H9 (cell line): ENCODE measurements around the gene KLHL3. TPM values are rescaled to one million over a fixed set of nuclear protein-coding genes. Genes with fewer than 3 reads are reported as not detected.

Experiments
- DNase-seq: peaks from one replicate; pipeline ENCODE4 v3.0.0-alpha.2; 2017
- H2AFZ ChIP-seq: one replicate; pipeline ENCODE4 v1.6.1; 2013; ENCODE audit warnings: mild to moderate bottlenecking, low read length, control low read depth, moderate library complexity
- H2AK5ac ChIP-seq: 2 replicates; pipeline ENCODE4 v1.6.1; 2013; ENCODE audit warnings: low read length, control low read depth, mixed read lengths; ENCODE audit not compliant: insufficient read length
- H2BK120ac ChIP-seq: one replicate; pipeline ENCODE4 v1.6.1; 2013; ENCODE audit warnings: low read depth, mild to moderate bottlenecking, low read length, control low read depth, inconsistent platforms; ENCODE audit not compliant: poor library complexity, severe bottlenecking
- H2BK12ac ChIP-seq: 2 replicates; pipeline ENCODE4 v1.6.1; 2013; ENCODE audit warnings: low read length, control low read depth, mixed read lengths, low read depth; ENCODE audit not compliant: insufficient read length
- H2BK15ac ChIP-seq: 2 replicates; pipeline ENCODE4 v1.6.1; 2013; ENCODE audit warnings: low read depth, low read length, control low read depth
- H2BK20ac ChIP-seq: one replicate; pipeline ENCODE4 v1.6.1; 2013; ENCODE audit warnings: low read depth, mild to moderate bottlenecking, low read length, control low read depth, inconsistent platforms; ENCODE audit not compliant: poor library complexity, severe bottlenecking
- H2BK5ac ChIP-seq: 2 replicates; pipeline ENCODE4 v1.6.1; 2013; ENCODE audit warnings: low read length, control low read depth, mixed read lengths; ENCODE audit not compliant: insufficient read length
- H3K14ac ChIP-seq: 2 replicates; pipeline ENCODE4 v1.6.1; 2013; ENCODE audit warnings: low read length, control low read depth; ENCODE audit not compliant: insufficient read depth
- H3K18ac ChIP-seq: 2 replicates; pipeline ENCODE4 v1.6.1; 2013; ENCODE audit warnings: low read depth, mild to moderate bottlenecking, mixed read lengths, low read length, control low read depth; ENCODE audit not compliant: insufficient read length
- H3K23ac ChIP-seq: 2 replicates; pipeline ENCODE4 v1.6.1; 2013; ENCODE audit warnings: low read length, control low read depth, mixed read lengths, low read depth; ENCODE audit not compliant: insufficient read length
- H3K23me2 ChIP-seq: 2 replicates; pipeline ENCODE4 v1.6.1; 2013; ENCODE audit warnings: low read depth, mild to moderate bottlenecking, mixed read lengths, low read length, control low read depth; ENCODE audit not compliant: insufficient read length, poor library complexity, severe bottlenecking
- H3K27ac ChIP-seq: 2 replicates; pipeline ENCODE4 v1.5.1; 2013; ENCODE audit warnings: low read length, control low read depth, mixed read lengths, low read depth; ENCODE audit not compliant: insufficient read length
- H3K27me3 ChIP-seq: 2 replicates; pipeline ENCODE4 v1.6.1; 2013; ENCODE audit warnings: low read length, control low read depth, inconsistent platforms; ENCODE audit not compliant: insufficient read depth
- H3K4ac ChIP-seq: 2 replicates; pipeline ENCODE4 v1.6.1; 2013; ENCODE audit warnings: low read depth, mild to moderate bottlenecking, control low read depth, inconsistent platforms, low read length, moderate library complexity
- H3K4me1 ChIP-seq: 2 replicates; pipeline ENCODE4 v1.6.1; 2013; ENCODE audit warnings: low read length, control low read depth, inconsistent platforms; ENCODE audit not compliant: insufficient read depth
- H3K4me2 ChIP-seq: 2 replicates; pipeline ENCODE4 v1.6.1; 2013; ENCODE audit warnings: low read length, control low read depth, mixed read lengths; ENCODE audit not compliant: insufficient read length, insufficient read depth
- H3K56ac ChIP-seq: 2 replicates; pipeline ENCODE4 v1.6.1; 2013; ENCODE audit warnings: low read depth, mild to moderate bottlenecking, mixed read lengths, low read length, control low read depth; ENCODE audit not compliant: insufficient read length
- H3K79me1 ChIP-seq: 2 replicates; pipeline ENCODE4 v1.6.1; 2013; ENCODE audit warnings: low read depth, mild to moderate bottlenecking, moderate library complexity, low read length, control low read depth, inconsistent platforms; ENCODE audit not compliant: insufficient read depth, poor library complexity, severe bottlenecking
- H3K79me2 ChIP-seq: 2 replicates; pipeline ENCODE4 v1.6.1; 2013; ENCODE audit warnings: low read length, control low read depth, inconsistent platforms; ENCODE audit not compliant: insufficient read depth
- H3K9ac ChIP-seq: 2 replicates; pipeline ENCODE4 v1.6.1; 2013; ENCODE audit warnings: low read length, control low read depth, mixed read lengths; ENCODE audit not compliant: insufficient read length; ENCODE audit errors: extremely low read depth
- H3K9me3 ChIP-seq: one replicate; pipeline ENCODE4 v1.6.1; 2013; ENCODE audit warnings: low read depth, low read length, inconsistent platforms; ENCODE audit not compliant: control insufficient read depth
- H3T11ph ChIP-seq: one replicate; pipeline ENCODE4 v1.6.1; 2013; ENCODE audit warnings: mild to moderate bottlenecking, low read length, control low read depth, inconsistent platforms
- H4K20me1 ChIP-seq: one replicate; pipeline ENCODE4 v1.6.1; 2013; ENCODE audit not compliant: control insufficient read depth, insufficient read length, insufficient read depth
- H4K5ac ChIP-seq: 2 replicates; pipeline ENCODE4 v1.6.1; 2013; ENCODE audit warnings: low read depth, mild to moderate bottlenecking, mixed read lengths, low read length, control low read depth; ENCODE audit not compliant: insufficient read length
- H4K8ac ChIP-seq: replicated peaks from 2 replicates; pipeline ENCODE4 v1.6.1; 2013; ENCODE audit warnings: low read length, control low read depth, mixed read lengths, low read depth; ENCODE audit not compliant: insufficient read length
- H4K91ac ChIP-seq: 2 replicates; pipeline ENCODE4 v1.6.1; 2013; ENCODE audit warnings: low read depth, mild to moderate bottlenecking, moderate library complexity, mixed read lengths, low read length, control low read depth; ENCODE audit not compliant: insufficient read length
- H3K27ac Mint-ChIP-seq, 3 experiments: 2 replicates in 2 of 3; 3 replicates in 1 of 3; pipeline ENCODE4 v1.8.0; 2020 to 2021; ENCODE audit warnings: mixed read lengths in 3 of 3, mild to moderate bottlenecking in 1 of 3, moderate library complexity in 1 of 3
- H3K27me3 Mint-ChIP-seq: 2 replicates; pipeline ENCODE4 v1.8.0; 2021; ENCODE audit warnings: low read depth, mild to moderate bottlenecking, moderate library complexity, mixed read lengths
- H3K36me3 Mint-ChIP-seq, 3 experiments: 2 replicates in 2 of 3; 3 replicates in 1 of 3; pipeline ENCODE4 v1.8.0; 2020 to 2021; ENCODE audit warnings: low read depth in 3 of 3, mixed read lengths in 3 of 3; ENCODE audit not compliant: insufficient read depth in 1 of 3
- H3K4me1 Mint-ChIP-seq, 2 experiments: 2 replicates each; pipeline ENCODE4 v1.8.0; 2020; ENCODE audit warnings: mixed read lengths in 2 of 2
- H3K4me3 Mint-ChIP-seq, 2 experiments: 2 replicates in 1 of 2; 3 replicates in 1 of 2; pipeline ENCODE4 v1.8.0; 2020 to 2021; ENCODE audit warnings: mild to moderate bottlenecking in 2 of 2, mixed read lengths in 2 of 2, moderate library complexity in 1 of 2
- H3K9me3 Mint-ChIP-seq, 2 experiments: 2 replicates in 1 of 2; 3 replicates in 1 of 2; pipeline ENCODE4 v1.8.0; 2020; ENCODE audit warnings: mild to moderate bottlenecking in 2 of 2, mixed read lengths in 2 of 2, moderate library complexity in 1 of 2
- CTCF ChIP-seq: fragments of 200-600 bp; sonication (generic); conservative IDR thresholded peaks from 3 replicates; pipeline ENCODE4 v1.8.0; 2021; ENCODE audit warnings: antibody characterized with exemption, mild to moderate bottlenecking
- WGBS: extraction: QIAGEN DNeasy Blood & Tissue Kit; methylation state at CpG from one replicate; pipeline ENCODE4 v1.1.7; 2013; ENCODE audit warnings: missing lambda C conversion rate, low lambda C conversion rate, mixed read lengths; ENCODE audit not compliant: insufficient read length; ENCODE audit errors: extremely low coverage; 5-methylcytosine and 5-hydroxymethylcytosine counted together
- total RNA-seq: library from RNA; stranded (reverse); gene quantifications from 2 replicates; pipeline ENCODE4 v1.2.1, GENCODE V29; 2021

Gene KLHL3
- total RNA-seq, 1 experiment from 2014 or later = 12.8 TPM

DNA sequence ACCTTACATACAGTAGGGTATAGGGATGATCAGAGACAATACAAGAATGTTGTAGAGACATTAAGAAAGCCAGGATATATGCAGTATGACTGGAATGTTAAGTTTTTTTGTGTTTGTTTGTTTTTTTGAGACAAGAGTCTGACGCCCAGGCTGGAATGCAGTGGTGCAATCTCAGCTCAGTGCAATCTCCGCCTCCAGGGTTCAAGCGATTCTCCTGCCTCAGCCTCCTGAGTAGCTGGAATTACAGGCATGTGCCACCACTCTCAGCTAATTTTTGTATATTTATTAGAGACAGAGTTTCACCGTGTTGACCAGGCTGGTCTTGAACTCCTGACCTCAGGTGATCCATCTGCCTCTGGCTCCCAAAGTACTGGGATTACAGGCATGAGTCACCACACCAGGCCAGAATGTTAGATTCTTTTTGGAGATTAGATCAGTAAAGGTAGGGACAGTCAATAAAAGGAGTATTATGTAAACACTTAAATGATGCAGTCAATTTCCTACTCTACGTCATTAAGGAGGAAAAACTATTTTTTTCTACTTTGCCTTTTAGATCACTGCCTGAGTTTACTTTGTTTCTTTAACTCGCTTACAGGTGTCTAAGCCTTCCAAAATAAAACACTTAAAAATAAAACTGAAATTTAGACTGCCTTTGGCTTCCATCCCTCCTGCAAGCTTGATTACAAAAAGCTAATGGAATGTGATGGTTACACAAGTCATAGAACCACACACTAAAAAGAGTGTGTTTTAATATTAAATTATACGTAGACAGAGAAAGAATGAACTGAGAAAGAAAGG is 25.0 kb upstream of the KLHL3 start:
- Mint-ChIP-seq H3K36me3 (peaks cover 0 to 11% (median 0%) of the 10 kb centered on the region in 3 experiments; a peak in 2 of 7 replicates), H3K27ac (no peak overlapping the region; a peak in 1 of 7 replicates), H3K27me3 (peaks cover 22% of the 10 kb centered on the region), H3K4me3 (no peak overlapping the region), H3K9me3 (peaks cover 13 to 15% of the 10 kb centered on the region in 2 experiments), H3K4me1 (no peaks in the 10 kb centered on the region)
- H4K8ac ChIP-seq = no peak overlapping the region
- H3K56ac ChIP-seq = no peak overlapping the region
- no peak overlapping the region for H3K4ac ChIP-seq
- H2BK20ac ChIP-seq = no peak overlapping the region
- H3K9me3 ChIP-seq = no peaks in the 10 kb centered on the region
- H3K18ac ChIP-seq = no peak overlapping the region
- no peak overlapping the region for H2BK5ac ChIP-seq
- H4K20me1 ChIP-seq = no peaks in the 10 kb centered on the region
- H3K23ac ChIP-seq = no peak overlapping the region
- DNase-seq = no peak
- no peak overlapping the region for H3T11ph ChIP-seq
- H3K23me2 ChIP-seq = no peaks in the 10 kb centered on the region
- no peak overlapping the region for H3K4me2 ChIP-seq
- no peak overlapping the region for H2AK5ac ChIP-seq
- H2BK15ac ChIP-seq = no peak overlapping the region
- no peak overlapping the region for H2BK120ac ChIP-seq
- no peak overlapping the region for H3K27ac ChIP-seq
- WGBS = no CpG with 5 or more reads among the region's 7 CpGs
- H3K79me2 ChIP-seq = no peaks in the 10 kb centered on the region
- H3K27me3 ChIP-seq = no peaks in the 10 kb centered on the region
- H2AFZ ChIP-seq = no peak overlapping the region
- H4K5ac ChIP-seq = no peak overlapping the region
- no peak overlapping the region for H3K14ac ChIP-seq
- no peak overlapping the region for H3K9ac ChIP-seq
- no peak overlapping the region for H2BK12ac ChIP-seq
- no peaks in the 10 kb centered on the region for H3K79me1 ChIP-seq
- H4K91ac ChIP-seq = no peak overlapping the region
- no peak for TF ChIP-seq CTCF
- H3K4me1 ChIP-seq = no peaks in the 10 kb centered on the region
